ENCODE results near the gene GLYR1.

GRCh38 chr16:4826980-4827379, 20.1 kb downstream of the GLYR1 start:
- no peak for TF ChIP-seq CTCF (IDR thresholded peaks at IDR 0.05; ENCODE audit: extremely low read depth in 1 of 2, insufficient read depth in 1 of 2, low read depth in 1 of 2, low read length in 2 of 2)
- TF ChIP-seq EZH2 (IDR thresholded peaks at IDR 0.05; ENCODE audit: borderline replicate concordance, low read depth, low read length, severe bottlenecking) = no peak
- no peak for TF ChIP-seq POLR2A (IDR thresholded peaks at IDR 0.05; ENCODE audit: low read depth, low read length)
- no peak for TF ChIP-seq MYC (IDR thresholded peaks at IDR 0.05; ENCODE audit: low read depth, low read length)
- TF ChIP-seq POLR2AphosphoS5 (IDR thresholded peaks at IDR 0.05; ENCODE audit: insufficient read depth, low read depth, low read length) = no peak
- no peak for TF ChIP-seq MAX (IDR thresholded peaks at IDR 0.05; ENCODE audit: insufficient read depth, insufficient read length)
- no peak for TF ChIP-seq FOS (IDR thresholded peaks at IDR 0.05; ENCODE audit: borderline replicate concordance, insufficient read depth, low read length)
- no peak for TF ChIP-seq JUN (IDR thresholded peaks at IDR 0.05; ENCODE audit: borderline replicate concordance, insufficient read depth, insufficient read length, low read depth)

All from endothelial cell of umbilical vein (primary cell).